Stimulated activated CD4-positive, alpha-beta T cell treated with anti-CD3 and anti-CD28 coated beads, Interleukin-12 subunit alpha, Interleukin-12 subunit beta, amount 100 ng/mL, for 24 hours (primary cell): ENCODE measurements around the gene CNTN1.
"Not testable (repeated sequence)": the region's sequence is repeated elsewhere in the genome, so short reads cannot be mapped to it uniquely, and the experiment has no call there.

Experiments used
- DNase-seq, 2 experiments: peaks; one replicate each; pipeline ENCODE4 v3.0.0-alpha.2; 2020; ENCODE audit warnings: low read depth in 2 of 2

The CNTN1 gene

DNA sequence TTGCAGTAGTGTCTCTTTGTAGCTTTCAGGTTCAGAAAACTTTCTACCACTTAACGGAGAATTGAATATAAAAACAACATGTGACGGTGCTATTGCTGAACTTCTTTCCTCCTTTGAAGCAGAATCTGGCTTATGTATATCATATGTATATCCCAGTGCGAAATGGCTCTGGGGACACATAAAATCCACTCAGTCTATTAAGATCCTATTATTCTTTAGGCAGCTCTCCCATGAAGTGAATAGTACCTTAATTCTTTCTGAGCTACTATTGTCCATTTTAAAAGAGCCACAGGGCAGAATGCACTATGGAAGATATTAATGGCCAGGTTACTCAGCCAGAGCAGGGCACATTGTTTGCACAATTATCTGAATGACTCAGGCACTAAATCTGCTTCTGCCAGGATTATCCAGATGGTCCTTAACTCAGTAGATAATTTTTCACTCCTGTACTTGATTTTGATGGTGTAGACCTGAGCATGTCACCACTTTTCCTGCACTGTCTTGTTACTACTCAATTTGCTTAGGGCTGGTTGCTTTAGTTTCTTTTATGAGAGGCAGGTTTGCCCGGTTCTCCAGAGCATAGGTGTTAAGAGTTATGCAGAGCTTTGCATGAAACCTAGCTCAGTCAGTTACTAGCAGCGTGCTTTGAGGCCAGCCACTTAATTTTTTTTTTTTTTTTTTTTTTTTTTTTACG, 5.5 kb downstream of the CNTN1 start:
- no peak for DNase-seq

DNA sequence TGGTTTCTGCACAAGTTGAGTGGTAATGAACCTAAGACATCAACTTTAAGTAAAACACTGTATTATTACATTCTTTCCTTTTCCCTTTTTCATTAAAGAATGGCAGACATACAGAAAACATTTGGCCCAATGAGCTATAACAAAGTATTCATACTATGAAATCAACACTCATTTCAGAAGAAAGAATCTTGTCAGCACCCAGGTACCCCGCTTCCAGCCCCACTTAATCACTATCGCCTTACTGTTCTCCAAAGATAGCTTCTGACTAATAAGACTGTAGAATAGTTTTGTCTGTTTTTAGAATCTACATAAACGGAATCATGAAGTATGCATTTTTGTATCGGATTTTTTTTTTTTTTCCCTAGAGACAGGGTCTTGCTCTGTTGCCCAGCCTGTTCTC, 9.5 kb downstream of the CNTN1 start:
- DNase-seq: no peak

DNA sequence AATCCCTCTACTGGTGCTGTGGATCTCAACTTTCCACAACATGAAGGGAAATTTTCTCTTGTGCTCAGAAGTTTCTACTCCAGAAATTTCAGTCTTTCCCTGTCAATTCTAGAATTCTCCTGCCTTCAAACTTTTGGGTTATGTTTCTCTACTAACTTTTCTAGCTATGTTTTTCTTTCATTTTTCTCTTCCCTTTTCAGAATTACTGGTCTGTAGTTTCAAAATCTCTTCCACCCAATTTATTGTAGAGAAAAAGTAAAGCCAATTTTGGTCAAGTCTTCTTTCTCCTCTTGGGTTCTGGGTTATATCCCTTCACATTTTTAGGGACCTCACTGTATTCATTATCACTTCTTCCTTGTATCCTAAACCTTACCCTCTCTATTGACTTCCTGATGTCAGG, 18.9 kb downstream of the CNTN1 start:
- no peak for DNase-seq

DNA sequence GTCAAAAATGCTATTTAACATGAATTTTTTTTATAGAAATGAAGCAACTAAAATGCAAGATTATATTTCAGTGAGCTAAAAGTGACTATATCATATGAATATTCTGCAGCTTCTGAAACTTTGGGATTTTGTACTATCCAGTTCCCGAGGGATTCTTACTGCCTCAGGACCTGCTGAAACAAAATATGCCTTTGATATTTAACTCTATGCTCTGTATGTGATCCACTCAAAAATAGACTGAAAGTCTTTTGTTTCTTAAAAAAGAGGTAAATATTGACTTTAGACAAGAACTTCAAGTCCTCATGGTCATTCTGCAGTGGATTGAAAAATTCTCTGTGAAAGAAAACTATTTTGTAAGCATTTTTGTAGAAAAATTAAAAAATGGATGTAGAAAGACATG, 22.4 kb downstream of the CNTN1 start:
- no peak for DNase-seq

DNA sequence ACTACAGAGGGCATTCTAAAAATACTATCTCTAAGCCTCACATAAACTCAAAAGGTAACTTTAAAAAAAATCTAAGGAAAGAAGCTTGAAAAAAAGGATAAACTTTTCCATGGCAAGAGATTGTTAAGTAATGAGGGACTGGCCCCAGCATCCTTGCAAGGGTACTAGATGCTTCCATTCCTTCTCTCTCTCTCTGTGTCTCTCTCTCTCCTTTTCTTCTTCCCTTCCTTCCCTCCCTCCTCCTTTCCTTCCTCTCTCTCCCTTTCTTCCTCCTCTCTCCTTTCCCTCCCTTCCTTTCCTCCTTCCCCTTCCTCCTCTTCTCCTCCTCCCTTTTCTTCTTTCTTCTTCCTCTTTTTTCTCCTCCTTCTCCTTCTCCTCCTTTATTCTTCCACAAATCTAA, 23.8 kb downstream of the CNTN1 start:
- no peak for DNase-seq

DNA sequence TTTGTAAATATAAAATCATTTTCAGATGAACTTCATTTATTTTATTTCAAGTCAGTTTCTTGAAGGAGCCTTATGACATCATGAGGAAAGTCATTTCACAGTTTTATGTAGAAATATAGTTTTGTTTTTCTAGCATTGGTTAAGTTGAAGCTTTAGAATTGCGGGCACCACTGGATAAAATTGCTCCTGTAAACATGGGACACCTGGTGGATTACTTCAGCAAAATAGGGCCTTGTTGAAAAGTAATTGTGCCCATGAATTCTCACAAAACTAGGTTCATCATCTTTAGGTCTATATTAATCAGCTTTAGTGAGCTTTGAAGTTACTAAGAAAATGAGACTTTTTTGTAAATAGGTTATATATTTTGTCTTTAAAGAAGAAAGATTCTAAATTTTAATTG, 25.3 kb downstream of the CNTN1 start:
- no peak for DNase-seq

DNA sequence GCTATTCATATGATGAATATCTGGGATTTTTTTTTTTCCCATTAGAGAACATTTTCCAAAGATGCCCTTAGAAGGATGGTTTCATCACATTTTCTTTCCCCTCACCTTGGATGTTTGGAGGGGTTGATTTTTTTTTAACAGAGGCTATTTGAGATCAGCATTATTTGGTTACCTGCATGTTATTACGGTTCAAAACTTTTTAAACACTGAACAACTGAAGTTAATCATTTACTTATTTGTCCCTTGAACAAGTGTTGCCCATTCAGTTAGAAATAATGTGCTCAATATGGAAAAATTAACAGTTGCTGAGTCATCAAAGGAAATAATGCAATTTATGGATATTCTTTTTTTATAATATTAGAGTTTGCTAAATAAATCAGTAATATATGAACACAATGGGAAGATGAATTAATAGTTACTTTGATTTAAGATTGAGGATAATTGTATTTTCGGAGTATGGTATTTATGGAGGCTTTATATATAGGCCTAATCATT, 26.7 kb downstream of the CNTN1 start:
- no peak for DNase-seq

DNA sequence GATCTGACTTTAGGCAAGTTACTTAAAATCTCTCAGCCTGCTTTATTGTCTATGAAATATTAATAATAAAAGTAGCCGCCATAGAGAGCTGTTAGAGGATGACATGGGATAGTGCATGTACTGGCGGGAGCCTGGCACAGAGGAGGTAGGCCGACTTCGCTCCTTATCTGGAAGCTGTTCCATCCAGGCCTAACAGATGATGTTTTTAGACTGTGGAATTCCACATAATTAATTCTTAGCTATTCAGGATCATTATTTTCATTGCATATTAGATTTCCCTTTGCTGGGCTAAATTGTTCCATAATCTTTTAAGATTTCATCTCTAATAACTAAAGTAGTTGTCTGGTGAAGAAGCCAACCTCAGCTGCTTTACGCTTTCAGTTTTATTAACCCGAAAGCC, 30.8 kb downstream of the CNTN1 start:
- no peak for DNase-seq

DNA sequence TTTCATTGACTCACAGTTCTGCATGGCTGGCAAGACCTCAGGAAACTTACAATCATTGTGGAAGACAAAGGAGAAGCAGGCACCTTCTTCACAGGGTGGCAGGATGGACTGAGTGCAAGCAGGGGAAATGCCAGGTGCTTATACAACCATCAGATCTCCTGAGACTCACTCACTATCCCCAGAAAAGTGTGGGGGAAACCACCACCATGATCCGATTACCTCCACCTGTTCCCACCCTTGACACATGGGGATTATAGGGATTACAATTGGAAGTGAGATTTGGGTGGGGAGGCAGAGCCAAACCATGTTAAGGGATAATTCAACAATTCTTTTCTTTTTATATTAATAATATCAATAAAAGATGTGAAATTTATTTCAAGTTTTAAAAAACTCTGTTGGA, 34.1 kb downstream of the CNTN1 start:
- no peak for DNase-seq

DNA sequence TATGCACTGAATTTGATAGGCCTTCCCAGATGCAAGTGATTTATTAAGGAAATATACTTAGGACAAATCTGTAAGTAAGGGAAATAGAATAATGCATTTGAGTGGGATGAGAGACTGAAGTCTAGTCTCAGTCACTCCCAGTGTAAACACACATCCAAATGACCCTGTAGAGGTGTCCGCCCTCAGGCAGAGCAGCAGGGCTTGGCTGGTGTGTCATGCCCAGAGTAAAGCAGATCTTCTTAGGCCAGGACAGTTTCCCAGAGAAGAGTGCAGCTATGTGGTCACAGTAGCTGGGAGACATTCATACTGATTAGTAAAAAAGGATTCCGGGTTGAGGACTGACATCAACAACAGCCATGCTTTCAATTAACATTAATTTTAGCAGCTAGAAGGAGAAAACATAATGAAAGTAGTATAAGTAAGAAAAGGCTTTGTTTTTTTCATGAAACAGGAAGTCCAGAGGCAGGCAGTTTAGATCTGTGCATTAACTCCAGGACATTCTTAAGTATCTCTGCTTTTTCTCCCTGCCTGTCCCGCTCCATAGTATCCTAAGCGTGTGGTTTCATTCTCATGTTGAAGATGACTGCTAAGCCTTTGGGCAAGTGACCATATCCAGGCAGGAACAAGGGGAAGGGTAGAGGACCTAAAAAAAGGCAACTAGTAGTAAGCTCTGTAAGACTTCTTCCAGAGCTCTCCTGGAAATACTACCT, 35.7 kb downstream of the CNTN1 start:
- no peak for DNase-seq

DNA sequence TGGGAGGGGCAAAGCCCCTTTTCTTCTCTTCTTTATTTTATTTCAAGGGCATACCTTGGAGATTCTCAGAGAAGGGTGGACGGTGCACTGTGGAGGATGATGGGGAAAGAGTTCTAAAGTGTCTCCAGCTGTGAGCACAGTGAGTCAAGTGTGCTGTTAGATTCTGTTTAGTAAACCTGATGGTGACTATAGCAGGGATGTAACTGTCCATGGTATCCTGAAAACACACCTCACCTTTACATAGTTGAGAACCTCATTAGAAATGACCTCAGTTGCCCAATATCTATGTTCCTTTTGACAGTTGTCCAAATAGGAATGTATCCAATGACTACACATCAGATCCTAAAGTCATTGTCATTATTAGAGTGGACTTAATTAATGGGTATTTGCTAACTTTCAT, 38.0 kb downstream of the CNTN1 start:
- DNase-seq: no peak

DNA sequence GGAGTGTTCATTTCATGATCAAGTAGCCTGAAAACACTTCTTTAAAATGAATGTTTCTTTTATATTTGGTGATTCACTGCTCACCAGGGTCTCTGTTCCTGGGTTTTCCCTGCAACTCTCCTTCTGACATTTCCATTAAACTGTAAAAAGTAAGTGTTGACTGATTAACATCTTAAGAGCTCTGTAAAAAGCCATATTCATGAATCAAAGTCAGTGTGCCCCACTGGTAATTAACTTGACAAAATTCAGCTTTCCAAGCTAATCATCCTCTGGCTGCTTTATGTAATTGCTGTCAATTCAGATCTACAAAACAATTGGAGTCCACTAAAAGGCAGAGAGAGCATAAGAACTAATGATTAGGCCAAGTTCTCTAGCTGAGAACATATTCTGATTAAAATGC, 41.6 kb downstream of the CNTN1 start:
- DNase-seq: no peak

DNA sequence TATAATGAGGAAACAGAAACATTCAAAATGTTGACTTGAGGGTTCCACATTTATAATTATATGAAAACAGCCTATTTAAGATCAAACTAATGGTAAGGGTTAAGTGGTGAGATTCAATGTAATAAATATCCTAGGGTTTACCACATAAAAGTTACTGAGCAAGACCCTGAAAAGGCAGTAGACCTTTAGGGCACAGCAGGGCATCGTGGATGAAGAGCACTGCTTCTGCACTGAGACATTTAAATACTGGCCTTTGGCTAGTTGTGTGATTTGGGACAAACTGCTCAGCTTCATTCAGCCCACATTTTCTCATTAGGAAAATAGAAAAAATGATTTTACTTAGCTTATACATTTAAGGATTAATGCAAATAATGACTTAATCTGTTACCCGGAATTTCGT, 42.0 kb downstream of the CNTN1 start:
- no peak for DNase-seq

DNA sequence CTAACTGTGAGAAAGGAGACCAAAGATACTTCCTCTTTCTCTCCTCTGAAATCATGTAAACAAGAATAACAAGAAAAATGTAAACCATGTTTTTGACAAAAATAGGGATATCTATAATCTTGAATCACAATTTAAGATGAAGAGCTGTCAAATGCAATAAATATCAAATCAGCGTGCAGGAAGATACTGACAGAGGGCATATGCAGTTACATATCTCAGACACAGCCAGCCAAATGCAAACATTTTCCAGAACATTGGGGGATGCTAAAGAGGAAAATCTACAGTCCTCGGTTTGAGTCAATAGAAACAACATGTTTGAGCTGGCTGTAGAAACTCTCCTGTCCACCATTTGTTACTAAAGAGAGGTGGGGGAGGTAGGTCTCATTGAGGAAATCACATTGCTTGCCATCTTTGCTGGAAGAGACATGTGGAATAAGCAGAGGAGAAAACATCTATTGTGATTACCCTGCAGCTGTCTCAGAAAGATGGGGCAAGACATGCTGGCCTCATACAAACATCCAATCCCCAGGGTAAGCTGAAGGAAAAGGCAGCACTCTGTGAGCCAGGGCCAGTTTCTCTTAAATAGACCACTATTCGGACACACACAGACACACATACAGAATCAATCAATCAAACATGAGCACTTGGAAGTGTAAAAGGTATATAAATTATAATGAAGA, 43.5 kb downstream of the CNTN1 start:
- no peak for DNase-seq

DNA sequence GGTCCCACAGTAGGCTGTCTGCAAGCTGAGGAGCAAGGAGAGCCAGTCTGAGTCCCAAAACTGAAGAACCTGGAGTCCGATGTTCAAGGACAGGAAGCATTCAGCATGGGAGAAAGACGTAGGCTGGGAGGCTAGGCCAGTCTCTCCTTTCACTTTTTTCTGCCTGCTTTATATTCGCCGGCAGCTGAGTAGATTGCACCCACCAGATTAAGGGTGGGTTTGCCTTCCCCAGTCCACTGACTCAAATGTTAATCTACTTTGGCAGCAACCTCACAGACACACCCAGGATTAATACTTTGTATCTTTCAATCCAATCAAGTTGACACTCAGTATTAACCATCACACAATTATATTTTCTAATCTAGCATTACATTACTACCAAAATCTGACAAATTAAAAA, 45.2 kb downstream of the CNTN1 start:
- DNase-seq: not testable (repeated sequence)

DNA sequence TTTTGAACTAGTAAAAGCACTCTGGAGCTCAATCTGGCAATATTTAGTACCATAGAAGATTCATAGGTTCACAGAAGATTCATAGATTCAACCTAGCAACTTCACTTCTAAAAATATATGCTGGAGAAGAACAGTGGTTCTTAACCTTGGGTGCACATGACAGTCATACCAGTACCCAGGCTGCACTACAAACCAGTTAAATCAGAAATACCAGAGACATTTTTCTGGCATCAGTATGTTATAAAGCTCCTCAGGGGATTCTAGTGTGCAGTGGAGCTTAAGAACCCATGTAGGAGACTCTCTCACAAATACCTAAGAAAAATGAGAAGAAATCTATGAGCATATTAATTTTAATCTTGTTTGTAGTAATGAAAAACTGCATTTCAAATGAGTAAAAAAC, 46.6 kb downstream of the CNTN1 start:
- DNase-seq: no peak

DNA sequence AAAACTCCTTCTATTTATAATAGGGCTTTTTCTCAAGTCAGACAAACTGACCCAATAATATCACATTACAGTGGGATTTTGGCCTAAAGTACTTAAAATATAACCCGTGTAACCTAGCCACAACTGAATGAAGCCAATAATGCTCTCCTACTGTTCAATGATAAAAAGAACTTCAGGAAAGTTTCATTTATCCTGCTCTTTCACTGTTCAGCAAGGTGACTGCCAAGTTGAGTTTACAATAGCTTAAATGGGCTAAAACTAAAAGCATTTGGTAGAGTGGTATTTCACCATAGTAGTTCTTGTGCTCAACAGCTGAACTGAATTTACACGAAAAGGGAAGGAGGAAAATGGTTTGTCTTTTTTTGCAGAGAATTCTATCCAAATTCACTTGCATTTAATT, 49.8 kb downstream of the CNTN1 start:
- no peak for DNase-seq

DNA sequence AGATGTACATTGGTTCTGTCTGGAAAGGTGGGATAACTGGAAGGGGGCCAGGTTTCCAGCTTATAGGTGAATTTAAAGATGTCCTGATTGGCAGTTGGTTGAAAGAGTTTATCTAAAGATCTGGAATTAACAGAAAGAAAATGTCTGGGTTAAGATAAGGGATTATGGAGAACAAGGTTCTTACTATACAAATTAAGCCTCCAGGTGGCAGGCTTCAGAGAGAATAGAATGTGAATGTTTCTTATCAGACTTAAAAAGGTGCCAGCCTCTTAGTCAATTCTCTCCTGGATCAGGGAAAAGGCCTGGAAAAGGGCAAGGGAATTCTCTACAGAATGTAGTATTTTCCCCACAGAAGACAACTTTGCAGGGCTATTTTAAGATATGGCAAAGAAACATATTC, 53.1 kb downstream of the CNTN1 start:
- DNase-seq: no peak

DNA sequence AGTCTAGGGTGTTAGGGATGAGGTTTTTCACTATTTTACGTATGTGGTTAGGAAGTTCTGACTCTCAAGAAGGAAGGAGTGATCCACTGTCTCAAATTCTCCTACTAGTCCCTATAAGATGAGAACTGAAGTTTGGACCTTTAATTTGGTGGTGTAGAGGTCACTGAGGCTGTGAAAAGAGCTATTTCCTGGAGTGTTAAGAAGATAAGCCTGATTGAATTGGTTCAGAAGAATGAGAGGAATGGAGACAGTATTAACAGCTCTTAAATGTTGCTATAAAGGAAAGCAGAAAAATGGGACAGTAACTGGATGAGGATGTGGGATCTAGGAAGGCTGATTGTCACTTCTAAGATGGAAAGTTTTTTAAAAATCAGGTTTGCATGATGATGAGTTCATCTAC, 57.6 kb downstream of the CNTN1 start:
- no peak for DNase-seq

DNA sequence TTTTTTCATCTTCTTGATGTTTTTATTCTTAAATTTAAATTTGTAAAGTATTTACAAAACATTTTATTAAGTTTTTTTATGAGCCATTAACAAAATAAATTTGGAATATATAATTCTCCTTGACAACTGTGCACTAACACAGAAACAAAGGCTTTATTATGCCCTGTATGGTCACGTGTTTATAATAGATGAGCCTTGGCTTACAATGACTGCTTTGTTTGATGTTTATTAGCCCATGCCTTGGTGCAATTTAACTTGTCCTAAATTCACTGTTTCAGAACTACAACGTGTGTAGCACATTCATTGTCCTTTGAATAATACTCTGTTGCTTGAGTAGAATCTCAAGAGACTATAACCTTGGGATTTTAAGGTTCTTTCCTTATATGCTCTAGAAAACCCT, 59.8 kb downstream of the CNTN1 start:
- DNase-seq: no peak

DNA sequence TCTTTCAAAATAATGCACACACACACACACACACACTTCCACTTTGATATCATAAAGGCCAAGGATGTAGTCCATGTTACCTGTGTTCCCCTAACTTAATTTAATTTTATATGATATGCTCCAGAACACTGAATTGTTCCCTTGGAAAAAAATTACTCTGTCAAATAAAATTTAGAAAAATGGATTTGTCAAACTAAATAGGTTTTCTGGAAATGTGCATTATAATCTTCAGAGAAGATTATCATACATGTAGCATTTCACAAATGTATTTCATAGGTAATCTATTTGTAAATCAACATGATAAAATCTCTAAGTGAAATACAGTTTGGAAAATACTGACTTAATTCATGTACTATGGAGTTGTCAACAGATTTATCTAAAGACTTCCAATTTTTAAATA, 68.6 kb downstream of the CNTN1 start:
- no peak for DNase-seq

DNA sequence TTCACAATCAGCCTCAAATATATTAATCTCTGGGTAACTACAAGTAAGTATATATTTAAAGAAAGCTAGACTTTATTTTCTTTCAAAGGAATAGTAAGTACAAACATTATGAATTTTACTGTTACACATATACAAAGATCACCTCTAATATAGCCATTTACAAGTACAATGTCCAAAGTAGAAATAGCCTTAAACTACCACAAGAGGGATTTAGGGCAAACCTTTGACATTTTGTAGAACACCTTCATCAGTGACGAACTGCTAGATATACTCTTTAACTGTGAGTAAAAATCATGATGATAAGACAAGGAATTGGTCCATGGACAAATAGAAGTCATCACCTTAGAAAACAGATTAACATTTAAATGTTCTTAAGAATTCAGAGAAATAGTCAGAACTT, 69.8 kb downstream of the CNTN1 start:
- no peak for DNase-seq
